NCI-H1694 treated with DMSO at 0.1 percent for 48 hours (cell line): ENCODE measurements around the gene TMX4.

Experiments
- DNase-seq: peaks from one replicate; lab custom pipeline; 2025; lab: John Stamatoyannopoulos, UW

TMX4 gene

GRCh38 chr20:8018958-8019245, 659 bp downstream of the TMX4 start:
- peak; percentile 43 for DNase-seq

- no peak for DNase-seq
Measured at GRCh38 chr20:8012724-8013123, 6.8 kb downstream of the TMX4 start.

- DNase-seq: no peak
Measured at GRCh38 chr20:8008733-8009132, 10.8 kb downstream of the TMX4 start.

- no peak for DNase-seq
Measured at GRCh38 chr20:8007490-8007889, 12.1 kb downstream of the TMX4 start.

- no peak for DNase-seq
Measured at GRCh38 chr20:8005575-8006366, 13.8 kb downstream of the TMX4 start.

- peak; percentile 13 for DNase-seq
Measured at GRCh38 chr20:8005033-8005432, 14.5 kb downstream of the TMX4 start.

- DNase-seq: no peak
Measured at GRCh38 chr20:8002056-8002455, 17.5 kb downstream of the TMX4 start.

GRCh38 chr20:8000796-8001195, 18.8 kb downstream of the TMX4 start:
- DNase-seq: no peak

GRCh38 chr20:7996898-7997297, 22.7 kb downstream of the TMX4 start:
- DNase-seq: no peak

GRCh38 chr20:7994809-7995208, 24.8 kb downstream of the TMX4 start:
- DNase-seq: no peak

- no peak for DNase-seq
Measured at GRCh38 chr20:7993703-7994102, 25.9 kb downstream of the TMX4 start.

- no peak for DNase-seq
Measured at GRCh38 chr20:7993238-7993637, 26.3 kb downstream of the TMX4 start.

GRCh38 chr20:7990385-7990784, 29.2 kb downstream of the TMX4 start:
- DNase-seq: no peak

GRCh38 chr20:7989379-7989778, 30.2 kb downstream of the TMX4 start:
- no peak for DNase-seq

GRCh38 chr20:7985916-7986315, 33.6 kb downstream of the TMX4 start:
- no peak for DNase-seq

- no peak for DNase-seq
Measured at GRCh38 chr20:7984192-7984591, 35.4 kb downstream of the TMX4 start.

GRCh38 chr20:7981374-7981773, 38.2 kb downstream of the TMX4 start:
- DNase-seq: no peak

- DNase-seq: peak; percentile 0
Measured at GRCh38 chr20:7980332-7981046, 39.1 kb downstream of the TMX4 start.

GRCh38 chr20:7977709-7978108, 41.9 kb downstream of the TMX4 start:
- no peak for DNase-seq

- DNase-seq: no peak
Measured at GRCh38 chr20:7975851-7976414, 43.6 kb downstream of the TMX4 start.

- no peak for DNase-seq
Measured at GRCh38 chr20:7974785-7975435, 44.7 kb downstream of the TMX4 start.

GRCh38 chr20:7971536-7972280, 47.9 kb downstream of the TMX4 start:
- no peak for DNase-seq
